ENCODE results near the gene PSMD10.

The PSMD10 gene

GRCh38 chrX:108130889-108131288 lies 39.5 kb upstream of the PSMD10 start:
- no peak for DNase-seq (ENCODE audit: low read depth)
- no peak overlapping the region for H3K4me3 ChIP-seq (ENCODE audit: low read depth, low read length)
- no peak for TF ChIP-seq CTCF (IDR thresholded peaks at IDR 0.05; ENCODE audit: low read depth, low read length, missing control alignments)

GRCh38 chrX:108127152-108127551 lies 35.8 kb upstream of the PSMD10 start:
- no peak overlapping the region for H3K4me3 ChIP-seq (ENCODE audit: low read depth, low read length)
- no peak for DNase-seq (ENCODE audit: low read depth)
- TF ChIP-seq CTCF (IDR thresholded peaks at IDR 0.05; ENCODE audit: low read depth, low read length, missing control alignments) = no peak

- no peak for DNase-seq (ENCODE audit: low read depth)
- H3K4me3 ChIP-seq (ENCODE audit: low read depth, low read length) = no peak overlapping the region
- TF ChIP-seq CTCF (IDR thresholded peaks at IDR 0.05; ENCODE audit: low read depth, low read length, missing control alignments) = no peak
Observed at GRCh38 chrX:108126661-108127060, 35.3 kb upstream of the PSMD10 start.

GRCh38 chrX:108123591-108124366 lies 32.4 kb upstream of the PSMD10 start:
- no peak for TF ChIP-seq CTCF (IDR thresholded peaks at IDR 0.05; ENCODE audit: low read depth, low read length, missing control alignments)
- no peak for DNase-seq (ENCODE audit: low read depth)
- no peak overlapping the region for H3K4me3 ChIP-seq (ENCODE audit: low read depth, low read length)

- no peak overlapping the region for H3K4me3 ChIP-seq (ENCODE audit: low read depth, low read length)
- DNase-seq (ENCODE audit: low read depth) = no peak
- no peak for TF ChIP-seq CTCF (IDR thresholded peaks at IDR 0.05; ENCODE audit: low read depth, low read length, missing control alignments)
Observed at GRCh38 chrX:108122748-108123147, 31.4 kb upstream of the PSMD10 start.

- no peak overlapping the region for H3K4me3 ChIP-seq (ENCODE audit: low read depth, low read length)
- no peak for DNase-seq (ENCODE audit: low read depth)
- TF ChIP-seq CTCF (IDR thresholded peaks at IDR 0.05; ENCODE audit: low read depth, low read length, missing control alignments) = no peak
Observed at GRCh38 chrX:108121291-108121690, 29.9 kb upstream of the PSMD10 start.

- no peak for DNase-seq (ENCODE audit: low read depth)
- H3K4me3 ChIP-seq (ENCODE audit: low read depth, low read length) = no peak overlapping the region
- TF ChIP-seq CTCF (IDR thresholded peaks at IDR 0.05; ENCODE audit: low read depth, low read length, missing control alignments) = no peak
Observed at GRCh38 chrX:108117988-108118387, 26.6 kb upstream of the PSMD10 start.
